Globus pallidus (tissue), 1 donor: ENCODE data around the gene SMC1A.

Experiments used
- DNase-seq: peaks from one replicate; pipeline ENCODE4 v3.0.0-alpha.2; 2015; ENCODE audit warnings: low spot score

Gene SMC1A

GRCh38 chrX:53340852-53341645 is 81.4 kb downstream of the SMC1A start:
- DNase-seq, result no peak

GRCh38 chrX:53337101-53337500 is 85.4 kb downstream of the SMC1A start:
- DNase-seq, result no peak

GRCh38 chrX:53333853-53334252 is 88.6 kb downstream of the SMC1A start:
- no peak for DNase-seq

GRCh38 chrX:53332204-53332603 is 90.2 kb downstream of the SMC1A start:
- no peak for DNase-seq

GRCh38 chrX:53330331-53330730 is 92.1 kb downstream of the SMC1A start:
- DNase-seq, result peak; percentile 66

- no peak for DNase-seq
Measured at GRCh38 chrX:53324803-53325202, 97.7 kb downstream of the SMC1A start.
